NOMO-1 (cell line): ENCODE results near the gene NAT9.
A peak's percentile ranks its signal among the peaks of the same experiment; 100 is the strongest.

ENCODE experiments used
- DNase-seq, 2 experiments: peaks; one replicate each; lab custom pipeline; 2025; ENCODE audit not compliant: unreplicated experiment in 2 of 2; lab: John Stamatoyannopoulos, UW

The NAT9 gene

DNA sequence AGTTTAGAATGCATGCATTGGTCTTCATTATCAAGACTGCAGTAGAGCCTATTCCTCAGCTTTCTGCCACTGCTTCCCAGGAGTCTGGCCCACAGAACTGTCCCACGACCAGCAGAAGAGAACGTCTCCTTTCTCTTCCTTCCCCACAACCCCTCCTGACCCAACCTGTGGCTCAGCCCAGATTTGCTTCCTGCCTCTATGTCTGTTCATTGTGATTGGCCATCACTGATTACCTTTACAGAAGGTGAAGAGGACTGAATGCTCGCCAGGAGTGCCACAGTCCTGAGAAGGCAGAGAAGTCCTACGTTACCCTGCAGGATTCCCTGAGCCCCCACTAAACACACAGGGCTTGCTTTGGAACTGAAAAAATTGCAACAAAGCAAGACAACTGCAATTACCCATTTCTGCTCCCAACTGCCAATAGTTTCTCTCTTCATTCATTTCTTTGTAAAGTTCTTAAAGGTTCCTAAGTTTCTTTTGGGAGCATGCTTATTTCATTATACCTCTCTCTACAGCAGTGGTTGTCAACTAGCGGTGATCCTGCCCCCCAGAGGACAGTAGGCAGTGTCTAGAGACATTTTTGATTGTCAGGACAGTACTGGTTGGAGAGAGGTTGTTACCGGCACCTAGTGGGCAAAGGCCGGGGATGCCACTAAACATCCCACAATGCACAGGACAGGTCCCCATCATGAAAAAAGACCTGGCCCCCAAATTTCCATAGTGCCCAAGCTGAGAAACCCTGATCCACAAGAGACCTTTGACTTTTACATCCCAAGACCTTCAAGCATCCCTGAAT lies 4.5 kb upstream of the NAT9 start:
- peak; percentile 43 to 55 for DNase-seq

DNA sequence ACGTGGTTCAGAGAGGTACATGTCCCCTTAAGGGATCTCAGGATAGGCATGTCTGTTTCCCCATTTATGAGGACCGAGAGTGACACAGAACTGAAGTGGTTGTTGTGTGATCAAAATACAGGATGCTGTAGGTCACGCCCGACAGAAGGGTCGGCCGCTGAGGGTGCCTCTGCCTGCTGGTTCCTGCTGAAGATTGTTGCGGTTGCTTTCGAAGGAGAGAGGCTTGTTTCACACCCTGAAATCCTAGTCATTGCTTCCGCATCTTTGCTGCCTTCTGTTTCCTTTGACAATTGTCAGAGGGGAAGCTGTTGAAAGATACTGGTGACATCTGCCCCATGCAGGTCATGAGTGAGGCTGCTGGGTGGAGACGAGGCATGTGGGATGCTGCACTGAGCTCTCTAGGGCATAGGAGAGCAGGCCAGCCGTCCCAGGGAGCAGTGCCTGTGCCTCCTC lies 3.8 kb upstream of the NAT9 start:
- DNase-seq = peak; percentile 97 to 100

DNA sequence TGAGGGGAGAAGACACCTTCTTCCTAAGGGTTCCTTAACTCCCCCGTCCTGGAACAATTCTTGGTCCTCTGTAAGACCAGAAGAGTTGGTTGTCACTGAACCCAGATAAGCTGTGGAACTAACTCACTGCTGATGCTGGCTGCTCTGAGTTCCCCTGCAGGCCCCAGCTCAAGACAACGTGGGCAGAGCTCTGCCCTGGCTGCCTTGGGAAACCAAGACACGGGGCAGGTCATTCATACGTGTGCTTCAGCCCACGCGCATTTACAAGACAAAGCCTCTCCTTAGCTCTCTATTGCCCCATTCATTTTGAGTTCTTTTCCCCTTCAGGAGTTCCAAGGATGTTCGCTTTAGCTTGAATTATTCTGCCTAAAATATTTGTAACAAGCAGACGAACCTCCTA lies 3.4 kb upstream of the NAT9 start:
- no peak for DNase-seq

DNA sequence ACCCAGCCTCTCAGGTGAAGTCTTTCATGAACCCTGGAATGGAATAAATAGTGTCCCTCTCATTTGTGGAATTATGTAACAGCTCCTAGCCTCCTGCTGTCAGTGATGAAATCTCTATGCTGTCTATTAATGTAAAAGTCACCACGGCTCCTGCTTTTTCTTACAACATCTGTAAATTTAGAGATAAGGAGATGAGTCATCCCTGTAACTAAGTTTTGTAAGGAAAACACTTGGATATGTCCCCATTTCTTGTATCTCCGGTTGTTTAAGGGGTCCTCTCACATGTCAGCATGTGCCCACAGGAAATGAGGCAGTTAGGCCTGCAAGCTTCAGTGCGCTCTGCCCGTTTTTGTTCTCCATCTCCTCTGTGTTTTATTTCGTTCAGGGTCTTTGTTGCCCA lies 2.8 kb upstream of the NAT9 start:
- DNase-seq = peak; percentile 48 to 86

DNA sequence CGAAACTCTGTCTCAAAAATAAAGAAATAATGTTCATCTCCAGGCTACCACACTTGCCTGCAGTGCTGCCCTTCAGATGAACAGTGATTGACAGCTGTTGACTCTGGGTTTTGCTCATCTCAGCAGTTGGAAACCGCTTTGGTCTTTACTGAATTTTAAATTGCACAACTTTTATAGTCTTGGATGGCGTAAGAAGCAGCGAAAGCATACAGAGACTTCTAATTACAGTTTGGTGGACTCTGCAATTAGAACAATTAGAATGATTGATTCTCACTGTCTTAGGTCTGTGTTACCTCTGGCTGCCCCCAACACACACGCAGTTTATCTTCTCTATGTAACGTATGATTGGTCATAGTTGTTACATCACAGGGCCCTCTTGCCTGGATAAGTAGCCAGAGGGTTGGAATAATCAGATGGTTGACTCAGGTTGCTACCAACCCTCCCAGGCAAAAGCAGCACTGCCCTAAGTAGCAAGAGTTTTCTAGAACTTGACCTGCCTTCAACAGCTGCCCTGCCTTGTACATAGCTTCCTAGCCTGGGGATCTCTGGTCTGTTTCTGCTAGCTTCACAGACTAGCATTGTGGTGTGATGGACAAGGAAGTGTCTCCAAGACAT lies 1.9 kb upstream of the NAT9 start:
- DNase-seq = peak; percentile 85 to 97

DNA sequence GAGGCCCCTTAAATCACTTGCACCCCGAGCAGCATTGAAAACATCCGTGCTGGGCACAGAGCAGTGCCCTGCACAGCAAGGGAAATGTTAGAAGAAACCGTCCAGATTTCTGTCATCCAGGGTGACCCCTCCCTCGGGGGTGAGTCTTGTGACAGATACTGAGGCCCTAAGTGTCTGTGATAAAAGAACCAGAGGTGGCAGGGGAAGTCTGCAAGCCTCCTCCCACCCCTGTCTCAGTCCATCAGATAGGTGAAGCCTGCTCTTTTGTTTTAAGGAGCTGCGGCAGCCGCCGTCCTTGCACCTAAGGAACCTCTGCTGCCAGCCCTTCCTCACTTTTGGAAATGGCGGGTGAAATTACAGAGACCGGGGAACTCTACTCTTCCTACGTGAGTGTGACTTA lies 845 bp upstream of the NAT9 start:
- peak; percentile 49 to 56 for DNase-seq

DNA sequence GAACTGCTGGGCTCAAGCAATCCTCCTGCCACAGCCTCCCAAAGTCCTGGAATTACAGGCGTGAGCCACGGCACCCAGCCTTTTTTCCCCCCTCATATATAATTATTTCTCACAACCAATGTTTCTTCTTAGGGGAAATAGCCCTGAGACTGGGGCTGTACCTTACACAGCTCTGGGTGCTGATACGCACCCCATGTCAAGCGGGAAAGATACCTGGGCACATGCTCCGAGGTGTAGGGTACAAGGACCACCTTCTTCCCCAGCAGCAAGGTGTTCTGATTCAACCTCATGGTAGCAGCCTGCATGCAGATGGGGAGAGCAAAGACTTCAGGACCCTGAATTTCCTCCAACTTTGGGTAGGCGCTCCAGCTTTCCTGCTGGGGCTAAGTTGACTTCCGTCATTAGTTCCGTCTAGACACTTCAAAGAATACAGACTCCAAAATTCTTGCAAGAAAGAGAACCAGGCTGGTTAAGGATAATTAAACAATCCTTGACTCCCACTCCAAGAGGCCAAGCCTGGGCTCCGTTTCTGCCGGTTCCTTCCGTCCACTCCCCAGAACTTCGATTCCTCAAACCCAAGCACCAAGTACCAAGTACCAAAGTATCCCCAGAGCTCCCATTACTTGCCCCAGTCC lies 619 bp downstream of the NAT9 start:
- DNase-seq = no peak

DNA sequence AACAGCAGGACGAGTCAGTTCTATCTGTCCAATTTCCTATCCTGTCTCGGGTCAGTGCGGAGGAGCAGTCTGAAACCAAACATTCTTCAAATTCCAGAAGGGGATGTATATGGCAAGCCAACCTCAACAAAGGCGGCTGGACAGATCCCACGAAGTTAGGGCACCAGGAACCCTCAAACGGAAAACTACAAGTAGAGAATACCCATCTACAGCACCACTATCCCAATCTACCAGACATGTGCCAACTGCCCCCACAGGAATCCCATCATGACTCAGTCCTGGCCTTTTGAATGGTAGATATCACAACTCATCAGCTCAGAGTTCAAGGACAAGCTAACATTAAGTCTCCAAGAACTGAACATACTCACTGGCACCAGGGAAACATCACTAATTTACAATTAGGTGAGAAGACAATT lies 2.3 kb downstream of the NAT9 start:
- no peak for DNase-seq

DNA sequence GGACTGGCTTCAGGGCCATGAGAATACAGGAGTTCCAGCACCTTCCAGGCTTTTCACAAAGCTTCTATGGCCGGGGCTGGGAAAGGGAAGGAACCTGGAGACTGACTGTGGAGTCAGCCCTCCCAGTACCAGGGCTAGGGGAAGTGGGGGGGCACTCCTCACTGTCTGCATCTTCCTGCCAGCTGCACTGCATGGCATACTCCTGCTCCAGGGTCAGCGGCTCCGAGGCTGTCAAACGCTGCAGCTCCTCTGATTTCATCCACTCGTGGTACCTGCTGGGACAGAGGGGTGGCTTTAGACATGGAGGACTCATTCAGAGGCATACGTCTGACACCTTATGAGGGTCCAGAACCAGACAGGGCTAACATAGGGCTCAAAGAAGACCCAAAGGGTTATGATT lies 2.7 kb downstream of the NAT9 start:
- DNase-seq = no peak

DNA sequence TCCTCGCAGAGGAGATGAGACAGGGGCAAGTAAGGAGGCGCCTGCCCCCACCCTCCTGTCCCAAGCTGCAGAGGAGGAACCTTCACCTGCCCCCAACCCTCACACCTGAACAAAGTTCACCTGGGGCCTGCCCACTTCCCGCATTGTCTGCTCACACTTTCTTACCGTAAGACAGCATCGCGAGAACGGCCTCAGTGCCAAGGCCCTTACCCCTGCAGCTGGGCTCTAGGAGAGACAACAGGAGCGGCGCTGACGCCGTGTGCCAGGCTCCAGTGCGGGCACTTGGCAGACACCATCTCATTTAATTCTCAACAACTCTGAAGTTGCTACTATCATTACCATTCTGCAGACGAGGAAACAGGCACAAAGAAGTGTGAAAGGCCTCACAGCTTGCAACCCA lies 4.1 kb downstream of the NAT9 start:
- DNase-seq = no peak

DNA sequence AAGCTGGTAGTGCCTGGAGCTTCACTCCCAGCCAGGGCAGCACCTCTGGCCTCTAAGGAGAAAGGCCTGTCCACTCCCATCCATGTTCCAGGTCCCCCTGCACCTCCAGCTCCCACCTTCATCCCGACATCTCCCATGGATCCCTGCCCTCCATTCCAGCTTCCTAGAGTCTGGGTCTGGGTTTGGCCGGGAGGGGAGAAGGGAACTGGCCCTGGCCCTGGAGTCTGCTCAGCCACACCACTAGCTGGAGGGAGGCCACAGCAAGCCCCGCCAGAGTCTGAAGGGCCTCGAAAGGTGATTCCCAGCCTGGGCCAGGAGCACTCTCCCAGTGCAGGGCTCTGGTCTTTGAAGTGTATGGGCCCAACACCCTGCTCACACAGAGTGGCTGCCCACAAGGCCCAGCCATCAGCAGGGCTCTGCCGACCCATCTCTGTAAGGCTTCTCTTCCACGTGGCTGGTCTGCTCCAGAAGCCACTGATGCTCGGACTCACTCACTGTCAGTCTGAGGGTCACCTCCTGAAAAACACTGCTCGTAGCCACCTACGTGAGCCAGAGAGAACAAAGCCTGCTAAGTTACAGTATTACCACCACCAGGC lies 4.7 kb downstream of the NAT9 start:
- no peak for DNase-seq

DNA sequence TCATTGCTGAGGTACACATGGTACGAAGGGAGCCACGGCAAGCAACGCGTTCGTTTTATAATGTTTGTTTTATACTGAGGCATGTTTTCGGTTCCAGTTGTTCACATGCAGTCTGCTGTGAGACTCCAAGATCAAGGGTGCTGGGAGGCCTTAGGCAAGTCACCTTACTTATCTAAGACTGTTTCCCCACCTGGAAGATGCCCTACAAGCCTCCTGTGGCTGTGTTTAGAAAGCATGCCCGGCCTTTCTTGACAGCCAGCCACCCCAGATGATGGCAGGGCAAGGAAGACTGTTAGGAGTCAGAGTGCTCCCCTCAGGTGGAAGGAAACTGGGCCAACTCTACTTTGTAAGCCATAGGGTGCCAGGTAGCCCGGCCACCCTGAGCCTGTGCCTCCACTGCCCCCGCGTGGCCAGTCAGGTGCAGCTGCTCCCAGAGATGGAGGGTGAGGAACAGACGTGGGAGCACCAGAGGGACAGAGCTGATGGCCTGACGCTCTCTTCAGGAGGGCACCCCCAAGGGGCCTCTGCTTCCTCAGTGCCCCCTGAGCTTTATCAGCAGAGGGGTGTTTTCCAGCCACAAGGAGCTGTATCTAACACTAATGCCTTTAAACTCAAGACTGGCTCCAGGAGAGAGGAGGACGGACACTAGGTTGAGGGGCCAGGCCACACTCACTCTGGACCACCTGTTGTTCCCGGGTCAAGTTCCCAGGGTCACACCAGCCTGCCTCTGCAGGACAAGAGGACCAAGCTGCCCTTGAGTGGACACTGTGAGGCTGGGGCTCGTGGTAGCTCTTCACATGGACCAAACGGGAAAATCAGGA lies 5.4 kb downstream of the NAT9 start:
- peak; percentile 56 to 65 for DNase-seq

DNA sequence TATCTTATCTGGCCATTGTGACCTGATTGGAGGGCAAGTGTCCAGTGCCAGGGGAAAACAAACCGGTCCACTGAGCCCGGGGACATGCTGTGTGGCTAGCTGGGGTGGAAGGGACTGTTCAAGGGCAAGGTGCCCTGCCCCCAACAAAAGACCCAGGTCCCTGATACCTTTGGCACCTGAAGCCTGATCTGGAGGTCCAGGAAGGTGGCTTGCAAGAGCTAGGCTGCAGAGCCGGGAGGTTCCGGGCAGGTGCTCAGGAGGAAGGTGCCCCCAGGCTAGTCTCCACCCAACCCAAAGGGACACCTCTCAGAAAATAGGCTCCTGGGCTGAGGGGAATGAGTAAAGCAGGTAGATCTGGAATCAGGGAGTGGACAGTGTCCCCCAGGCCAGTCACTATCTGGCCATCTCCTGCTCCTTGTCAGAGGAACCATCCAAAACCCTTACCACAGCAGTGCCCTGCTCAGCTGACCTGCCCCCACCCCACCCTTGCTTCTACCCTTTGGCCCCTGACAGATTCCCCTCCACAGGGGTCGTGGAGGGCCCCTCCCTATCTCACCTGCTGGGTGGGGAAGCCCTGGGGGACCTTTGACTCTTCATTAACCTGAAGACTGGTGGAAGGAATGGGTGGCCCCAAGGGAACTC lies 6.2 kb downstream of the NAT9 start:
- DNase-seq = no peak

DNA sequence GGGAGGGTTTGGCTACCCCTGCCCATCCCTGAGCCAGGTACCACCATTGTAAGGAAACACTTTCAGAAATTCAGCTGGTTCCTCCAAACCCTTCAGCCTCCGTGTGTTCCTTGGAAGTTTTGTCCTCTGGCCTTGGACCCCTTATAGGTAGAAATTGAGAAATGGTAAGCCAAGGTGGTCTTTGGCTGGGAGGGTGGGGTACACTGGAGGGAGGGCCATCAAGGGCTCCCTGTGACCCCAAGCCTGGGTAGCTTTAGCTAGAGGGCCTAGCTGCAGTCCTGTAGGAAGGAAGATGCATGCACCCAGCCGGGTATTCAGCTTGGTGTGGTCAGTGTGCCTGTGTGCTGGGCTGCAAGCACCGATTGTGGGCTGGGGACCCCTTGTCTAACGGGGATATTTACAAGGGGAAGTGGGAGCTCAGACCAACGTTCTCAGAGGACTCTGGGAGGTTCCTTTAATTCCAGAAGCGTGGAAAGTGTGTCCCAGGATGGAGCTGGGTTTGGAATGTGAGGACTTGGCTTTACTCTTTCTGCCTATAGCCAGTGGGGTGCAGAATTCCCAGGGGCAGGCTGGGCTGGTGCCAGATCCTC lies 6.8 kb downstream of the NAT9 start:
- DNase-seq = no peak

DNA sequence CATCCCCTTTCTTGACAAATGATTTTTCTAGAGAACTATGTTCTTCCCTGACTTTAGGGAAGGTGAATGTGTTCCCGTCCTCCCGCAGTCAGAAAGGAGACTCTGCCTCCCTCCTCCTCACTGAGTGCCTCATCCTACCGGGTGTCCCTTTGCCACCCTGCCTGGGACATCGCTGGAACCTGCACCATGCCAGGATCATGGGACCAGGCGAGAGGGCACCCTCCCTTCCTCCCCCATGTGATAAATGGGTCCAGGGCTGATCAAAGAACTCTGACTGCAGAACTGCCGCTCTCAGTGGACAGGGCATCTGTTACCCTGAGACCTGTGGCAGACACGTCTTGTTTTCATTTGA lies 7.4 kb downstream of the NAT9 start:
- no peak for DNase-seq

DNA sequence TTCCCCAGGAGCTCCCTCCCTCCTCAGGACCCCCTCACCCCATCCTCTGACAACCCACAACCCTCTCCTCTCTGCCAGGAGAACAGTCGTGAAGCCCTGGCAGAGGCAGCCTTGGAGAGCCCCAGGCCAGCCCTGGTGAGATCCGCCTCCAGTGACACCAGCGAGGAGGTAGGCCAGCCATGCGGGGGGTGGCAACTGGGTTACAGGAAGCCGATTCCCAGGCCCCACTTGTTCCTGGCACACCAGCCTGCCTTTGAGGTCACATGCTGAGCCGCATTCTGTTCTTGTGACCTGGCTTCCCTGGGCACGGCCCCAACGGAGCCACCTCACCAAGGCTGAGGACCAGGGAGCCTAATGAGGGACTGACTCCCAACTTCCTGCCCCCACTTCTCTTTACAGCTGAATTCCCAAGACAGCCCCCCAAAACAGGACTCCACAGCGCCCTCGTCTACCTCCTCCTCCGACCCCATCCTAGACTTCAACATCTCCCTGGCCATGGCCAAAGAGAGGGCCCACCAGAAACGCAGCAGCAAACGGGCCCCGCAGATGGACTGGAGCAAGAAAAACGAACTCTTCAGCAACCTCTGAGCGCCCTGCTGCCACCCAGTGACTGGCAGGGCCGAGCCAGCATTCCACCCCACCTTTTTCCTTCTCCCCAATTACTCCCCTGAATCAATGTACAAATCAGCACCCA lies 7.9 kb downstream of the NAT9 start:
- no peak for DNase-seq

DNA sequence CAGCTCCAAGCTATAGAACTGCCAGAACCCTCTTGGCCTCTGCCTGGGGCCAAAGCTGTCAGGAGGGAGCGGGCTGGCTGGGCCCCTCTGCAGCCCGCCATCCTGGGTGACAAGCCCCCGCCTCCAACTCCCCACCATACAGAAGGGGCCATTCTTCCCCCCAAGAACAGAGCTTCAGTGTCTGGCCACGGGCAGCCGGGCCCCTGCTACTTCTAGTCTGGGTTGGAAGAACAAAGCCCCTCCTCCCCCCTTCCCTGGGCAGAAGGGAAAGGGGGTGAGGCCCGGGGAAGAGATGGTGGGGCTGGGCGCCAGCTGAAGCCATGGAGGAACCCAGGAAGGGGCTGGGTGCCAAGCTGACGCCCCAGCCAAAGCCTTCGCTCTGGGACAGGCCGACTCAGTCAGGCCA lies 9.0 kb downstream of the NAT9 start:
- DNase-seq = no peak

DNA sequence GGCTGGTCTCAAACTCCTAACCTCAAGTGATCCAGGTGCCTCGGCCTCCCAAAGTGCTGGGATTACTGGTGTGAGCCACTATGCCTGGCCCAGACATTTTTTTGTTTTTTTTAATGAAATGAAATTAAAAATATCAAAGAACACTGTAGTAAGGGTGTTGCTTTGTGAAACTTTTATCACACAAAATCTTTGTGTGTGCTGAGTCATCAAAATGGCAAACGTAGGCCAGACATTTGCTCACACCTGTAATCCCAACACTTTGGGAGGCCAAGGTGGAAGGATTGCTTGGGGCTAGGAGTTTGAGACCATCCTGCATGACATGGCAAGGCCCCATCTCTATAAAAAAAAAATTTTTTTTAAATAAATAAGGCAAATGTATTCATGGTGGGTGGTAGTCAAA lies 9.7 kb downstream of the NAT9 start:
- DNase-seq = no peak

DNA sequence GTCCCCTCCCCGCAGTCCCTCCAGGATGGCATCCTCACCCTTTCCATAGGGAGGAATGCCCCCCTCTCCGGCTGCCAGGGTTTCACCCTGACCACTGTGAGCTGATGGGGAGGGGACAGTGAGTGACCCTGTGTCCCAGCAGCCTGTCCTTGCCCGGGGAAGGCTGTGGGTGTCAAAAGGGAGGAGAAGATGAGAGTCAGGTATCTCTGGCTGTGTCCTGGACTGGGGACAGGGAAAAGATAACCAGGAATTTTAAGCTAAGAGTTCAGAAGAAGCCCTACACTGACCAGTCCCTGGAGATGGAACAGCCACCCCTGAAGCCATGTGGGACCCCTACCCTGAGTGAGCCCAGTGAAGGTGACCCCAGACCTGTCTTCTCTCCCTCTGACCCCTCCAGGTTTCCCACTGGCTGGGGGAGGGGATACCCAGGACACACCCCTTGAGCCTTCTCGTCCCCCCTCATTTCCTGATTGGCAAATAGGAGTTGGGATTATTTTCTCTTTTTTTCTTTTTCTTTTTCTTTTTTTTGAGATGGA lies 11.3 kb downstream of the NAT9 start:
- no peak for DNase-seq
